OCI-LY3 (cell line): ENCODE results near the gene PDE3A.
"Not testable (repeated sequence)": the region's sequence is repeated elsewhere in the genome, so short reads cannot be mapped to it uniquely, and the experiment has no call there.

Experiments
- H2AFZ ChIP-seq: fragments of 200-600, 300-600 bp; shearing (Covaris generic); 2 replicates; pipeline ENCODE4 v1.6.0; 2014; ENCODE audit warnings: antibody characterized with exemption, low read depth, low read length
- H3K27ac ChIP-seq: fragments of 200-600, 300-600 bp; sonication (generic); 2 replicates; pipeline ENCODE4 v1.5.1; 2014; ENCODE audit warnings: mild to moderate bottlenecking, low read length, moderate library complexity, mixed read lengths
- H3K27me3 ChIP-seq: fragments of 200-600, 300-600 bp; sonication (generic); 2 replicates; pipeline ENCODE4 v1.6.1; 2014; ENCODE audit warnings: low read depth, low read length, mixed read lengths
- H3K36me3 ChIP-seq: fragments of 200-600, 300-600 bp; sonication (generic); replicated peaks from 2 replicates; pipeline ENCODE3; 2014; ENCODE audit warnings: low read depth, low read length, mixed read lengths
- H3K4me1 ChIP-seq: fragments of 300-600, 200-600 bp; sonication (generic); 2 replicates; pipeline ENCODE4 v1.6.1; 2014; ENCODE audit warnings: low read length, mixed read lengths
- H3K4me2 ChIP-seq: fragments of 200-600, 300-600 bp; sonication (generic); 2 replicates; pipeline ENCODE4 v1.6.1; 2014; ENCODE audit warnings: low read length, mixed read lengths
- H3K4me3 ChIP-seq: fragments of 300-600, 200-600 bp; sonication (generic); 2 replicates; pipeline ENCODE4 v1.5.1; 2014; ENCODE audit warnings: antibody characterized with exemption, mild to moderate bottlenecking, low read length, moderate library complexity
- H3K79me2 ChIP-seq: fragments of 300-600, 200-600 bp; shearing (Covaris generic); 2 replicates; pipeline ENCODE4 v1.6.1; 2014; ENCODE audit warnings: mild to moderate bottlenecking, low read length, mixed read lengths
- H3K9ac ChIP-seq: fragments of 300-600, 200-600 bp; shearing (Covaris generic); 2 replicates; pipeline ENCODE4 v1.6.0; 2014; ENCODE audit warnings: mild to moderate bottlenecking, low read length, moderate library complexity
- H3K9me3 ChIP-seq: fragments of 200-600, 300-600 bp; shearing (Covaris generic); 2 replicates; pipeline ENCODE4 v1.6.1; 2014; ENCODE audit warnings: low read length, mixed read lengths; ENCODE audit not compliant: insufficient read depth
- H4K20me1 ChIP-seq: fragments of 200-600, 300-600 bp; sonication (generic); 2 replicates; pipeline ENCODE4 v1.6.1; 2016; ENCODE audit warnings: low read length, mixed read lengths; ENCODE audit not compliant: insufficient read depth
- CTCF ChIP-seq: fragments of 200-600, 300-600 bp; sonication (generic); IDR thresholded peaks from 2 replicates; pipeline ENCODE4 v1.5.1; 2014; ENCODE audit warnings: antibody characterized with exemption, low read length, low read depth
- EZH2phosphoT487 ChIP-seq: fragments of 200-600 bp; shearing (Covaris generic); IDR thresholded peaks from 2 replicates; pipeline ENCODE4 v1.6.1; 2018; ENCODE audit warnings: antibody characterized with exemption, mixed run types, low read depth

PDE3A gene

GRCh38 chr12:20382117-20382516, 13.8 kb downstream of the PDE3A start:
- TF ChIP-seq CTCF, result no peak
- TF ChIP-seq EZH2phosphoT487, result no peak
- H3K27ac ChIP-seq, result no peak overlapping the region
- no peaks in the 10 kb centered on the region for H3K9me3 ChIP-seq
- H3K79me2 ChIP-seq, result no peaks in the 10 kb centered on the region
- no peak overlapping the region for H2AFZ ChIP-seq
- H3K27me3 ChIP-seq, result peaks cover 3% of the 10 kb centered on the region; the same call in 1 of the 2 replicates
- no peaks in the 10 kb centered on the region for H3K36me3 ChIP-seq
- no peaks in the 10 kb centered on the region for H3K4me1 ChIP-seq
- no peak overlapping the region for H3K4me3 ChIP-seq
- H3K4me2 ChIP-seq, result no peak overlapping the region
- H4K20me1 ChIP-seq, result no peaks in the 10 kb centered on the region
- H3K9ac ChIP-seq, result no peak overlapping the region

- H3K79me2 ChIP-seq, result no peaks in the 10 kb centered on the region
- no peak overlapping the region for H2AFZ ChIP-seq
- H3K36me3 ChIP-seq, result no peaks in the 10 kb centered on the region
- H3K27me3 ChIP-seq, result peaks cover 3% of the 10 kb centered on the region; the same call in 1 of the 2 replicates
- no peak overlapping the region for H3K27ac ChIP-seq
- no peaks in the 10 kb centered on the region for H4K20me1 ChIP-seq
- no peaks in the 10 kb centered on the region for H3K9me3 ChIP-seq
- H3K4me3 ChIP-seq, result no peak overlapping the region
- no peak overlapping the region for H3K4me2 ChIP-seq
- TF ChIP-seq EZH2phosphoT487 (no peak), CTCF (0 out of 2 replicates have a peak, but pooled peaks have one; percentile 6)
- H3K9ac ChIP-seq, result no peak overlapping the region
- H3K4me1 ChIP-seq, result no peaks in the 10 kb centered on the region
Measured at GRCh38 chr12:20383612-20384011, 15.3 kb downstream of the PDE3A start.

- not testable (repeated sequence) for H2AFZ ChIP-seq, H3K27me3 ChIP-seq, H4K20me1 ChIP-seq, H3K36me3 ChIP-seq, H3K27ac ChIP-seq, H3K9ac ChIP-seq, H3K4me1 ChIP-seq, H3K79me2 ChIP-seq, H3K9me3 ChIP-seq, H3K4me3 ChIP-seq, H3K4me2 ChIP-seq
Measured at GRCh38 chr12:20384836-20385235, 16.5 kb downstream of the PDE3A start.

- no peak overlapping the region for H3K9ac ChIP-seq
- no peaks in the 10 kb centered on the region for H3K36me3 ChIP-seq
- no peaks in the 10 kb centered on the region for H4K20me1 ChIP-seq
- no peak overlapping the region for H2AFZ ChIP-seq
- H3K9me3 ChIP-seq, result no peaks in the 10 kb centered on the region
- H3K4me2 ChIP-seq, result no peak overlapping the region
- H3K27ac ChIP-seq, result no peak overlapping the region
- H3K27me3 ChIP-seq, result no peaks in the 10 kb centered on the region
- no peaks in the 10 kb centered on the region for H3K4me1 ChIP-seq
- no peak overlapping the region for H3K4me3 ChIP-seq
- no peak for TF ChIP-seq CTCF
- H3K79me2 ChIP-seq, result no peaks in the 10 kb centered on the region
Measured at GRCh38 chr12:20390846-20391245, 22.5 kb downstream of the PDE3A start.

- TF ChIP-seq CTCF, result no peak
- no peak for TF ChIP-seq EZH2phosphoT487
- no peak overlapping the region for H3K27ac ChIP-seq
- no peak overlapping the region for H3K4me3 ChIP-seq
- no peaks in the 10 kb centered on the region for H3K4me1 ChIP-seq
- H3K4me2 ChIP-seq, result no peak overlapping the region
- no peaks in the 10 kb centered on the region for H3K9me3 ChIP-seq
- H3K79me2 ChIP-seq, result no peaks in the 10 kb centered on the region
- no peaks in the 10 kb centered on the region for H3K36me3 ChIP-seq
- no peak overlapping the region for H2AFZ ChIP-seq
- H3K27me3 ChIP-seq, result no peaks in the 10 kb centered on the region
- H4K20me1 ChIP-seq, result no peaks in the 10 kb centered on the region
- no peak overlapping the region for H3K9ac ChIP-seq
Measured at GRCh38 chr12:20392339-20392738, 24.0 kb downstream of the PDE3A start.
